ENCODE results near the gene FGGY.

FGGY gene

DNA sequence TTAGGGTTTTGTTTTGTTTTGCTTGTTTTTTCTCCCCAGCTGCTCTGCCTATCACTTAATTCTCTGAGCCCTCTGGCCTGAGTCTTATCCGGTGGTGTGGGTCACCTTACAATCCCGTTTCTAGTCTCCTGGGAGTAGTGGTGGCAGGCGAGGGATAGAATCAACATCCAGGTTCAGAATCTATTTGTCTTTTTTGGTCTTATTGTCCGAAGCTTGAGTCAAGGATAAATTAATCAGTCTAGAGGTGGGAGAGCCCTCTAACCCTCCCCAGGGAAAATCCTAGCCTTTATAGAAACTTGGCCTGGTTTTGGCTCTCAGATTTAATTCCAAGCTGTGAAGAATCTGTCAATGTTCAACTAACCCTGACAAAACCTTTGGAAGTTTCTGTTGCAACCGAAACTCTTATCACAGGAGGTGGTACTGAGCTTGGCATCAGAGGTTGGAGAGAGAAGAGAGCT is 246.3 kb downstream of the FGGY start:
- ATAC-seq (ENCODE audit: low read depth) (no peak), DNase-seq (ENCODE audit: low spot score) (no peak)
- H3K27ac ChIP-seq (ENCODE audit: poor library complexity, severe bottlenecking), result no peak overlapping the region
- no peaks in the 10 kb centered on the region for H3K36me3 ChIP-seq (ENCODE audit: low read depth)
- no peaks in the 10 kb centered on the region for H3K4me1 ChIP-seq (ENCODE audit: insufficient read depth, poor library complexity, severe bottlenecking)
- H3K4me3 ChIP-seq (ENCODE audit: severe bottlenecking), result no peak overlapping the region
- H3K27me3 ChIP-seq (ENCODE audit: insufficient read depth, poor library complexity, severe bottlenecking), result no peaks in the 10 kb centered on the region
- TF ChIP-seq CTCF (IDR thresholded peaks at IDR 0.05; ENCODE audit: poor library complexity, severe bottlenecking), result no peak
- H3K9me3 ChIP-seq (ENCODE audit: severe bottlenecking), result no peaks in the 10 kb centered on the region

DNA sequence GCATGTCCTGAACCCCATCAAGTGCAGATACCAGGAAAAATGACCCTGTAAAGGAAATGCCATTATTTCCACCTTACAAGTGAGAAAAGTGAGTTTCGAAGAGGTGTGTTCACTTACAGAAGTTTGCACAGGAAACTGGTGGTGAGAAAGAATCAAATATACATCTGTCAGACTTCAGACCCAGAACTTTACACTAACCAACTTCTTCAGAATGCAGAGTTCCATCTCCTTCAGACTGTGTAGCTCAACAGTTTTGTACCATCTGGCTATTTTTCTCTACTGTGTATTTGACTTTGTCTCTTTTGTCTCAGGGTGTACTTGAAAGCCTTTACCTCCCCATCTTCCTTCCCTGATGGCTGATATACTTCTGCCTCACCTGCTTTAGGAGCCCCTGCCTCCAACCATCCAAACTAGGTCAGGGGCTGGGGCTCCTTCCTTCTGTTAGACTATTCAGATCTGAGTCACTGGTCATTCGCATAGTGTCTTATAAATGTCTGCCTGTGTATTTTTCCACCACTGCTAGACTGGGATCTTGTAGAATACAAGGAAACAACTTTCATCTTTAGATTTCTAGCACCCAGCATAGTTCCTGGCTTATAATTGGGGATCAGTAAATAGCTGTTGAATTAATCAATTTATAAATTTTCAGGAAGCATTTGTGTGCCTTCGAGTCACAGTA is 247.9 kb downstream of the FGGY start:
- ATAC-seq (ENCODE audit: low read depth) (no peak), DNase-seq (ENCODE audit: low spot score) (no peak)
- Histone ChIP-seq H3K27ac (ENCODE audit: poor library complexity, severe bottlenecking) (no peak overlapping the region), H3K27me3 (ENCODE audit: insufficient read depth, poor library complexity, severe bottlenecking) (no peaks in the 10 kb centered on the region), H3K36me3 (ENCODE audit: low read depth) (no peaks in the 10 kb centered on the region), H3K4me1 (ENCODE audit: insufficient read depth, poor library complexity, severe bottlenecking) (no peaks in the 10 kb centered on the region), H3K4me3 (ENCODE audit: severe bottlenecking) (no peak overlapping the region), H3K9me3 (ENCODE audit: severe bottlenecking) (no peaks in the 10 kb centered on the region)
- TF ChIP-seq CTCF (IDR thresholded peaks at IDR 0.05; ENCODE audit: poor library complexity, severe bottlenecking), result no peak

DNA sequence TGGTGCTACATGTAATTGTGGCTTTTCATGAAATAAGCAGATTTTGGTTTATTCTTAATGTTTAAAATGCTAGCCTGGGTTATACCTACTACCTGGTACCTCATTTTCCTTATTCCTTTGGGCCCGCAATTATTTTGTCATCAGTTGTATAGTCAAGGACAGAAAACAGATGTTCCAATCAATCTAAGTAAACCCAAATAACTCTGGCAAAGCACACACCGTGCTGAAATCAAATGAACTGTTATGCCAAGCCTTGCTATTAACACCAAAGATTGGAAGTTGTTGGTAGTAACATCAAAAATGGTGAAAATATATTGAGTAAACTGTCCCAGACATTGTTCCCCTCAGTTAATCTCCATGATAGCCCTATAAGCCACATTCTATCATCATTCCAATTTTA is 248.9 kb downstream of the FGGY start:
- Histone ChIP-seq H3K9me3 (ENCODE audit: severe bottlenecking) (no peaks in the 10 kb centered on the region), H3K4me3 (ENCODE audit: severe bottlenecking) (no peak overlapping the region), H3K4me1 (ENCODE audit: insufficient read depth, poor library complexity, severe bottlenecking) (no peaks in the 10 kb centered on the region), H3K36me3 (ENCODE audit: low read depth) (no peaks in the 10 kb centered on the region), H3K27ac (ENCODE audit: poor library complexity, severe bottlenecking) (no peak overlapping the region), H3K27me3 (ENCODE audit: insufficient read depth, poor library complexity, severe bottlenecking) (no peaks in the 10 kb centered on the region)
- TF ChIP-seq CTCF (IDR thresholded peaks at IDR 0.05; ENCODE audit: poor library complexity, severe bottlenecking), result no peak
- ATAC-seq (ENCODE audit: low read depth) (no peak), DNase-seq (ENCODE audit: low spot score) (no peak)

- H3K4me3 ChIP-seq (ENCODE audit: severe bottlenecking), result no peak overlapping the region
Measured at GRCh38 chr1:59549066-59549837, 252.4 kb downstream of the FGGY start.

More at GRCh38 chr1:59549066-59549837, 252.4 kb downstream of the FGGY start:
- Histone ChIP-seq H3K4me1 (ENCODE audit: insufficient read depth, poor library complexity, severe bottlenecking) (no peaks in the 10 kb centered on the region), H3K27me3 (ENCODE audit: insufficient read depth, poor library complexity, severe bottlenecking) (no peaks in the 10 kb centered on the region), H3K9me3 (ENCODE audit: severe bottlenecking) (no peaks in the 10 kb centered on the region), H3K36me3 (ENCODE audit: low read depth) (no peaks in the 10 kb centered on the region), H3K27ac (ENCODE audit: poor library complexity, severe bottlenecking) (no peak overlapping the region)
- DNase-seq (ENCODE audit: low spot score) (no peak), ATAC-seq (ENCODE audit: low read depth) (no peak)
- TF ChIP-seq CTCF (IDR thresholded peaks at IDR 0.05; ENCODE audit: poor library complexity, severe bottlenecking), result no peak
